ENCODE results near the gene CETN3.
"Not testable (repeated sequence)": the region's sequence is repeated elsewhere in the genome, so short reads cannot be mapped to it uniquely, and the experiment has no call there.

The CETN3 gene

GRCh38 chr5:90381213-90381929, 28.2 kb downstream of the CETN3 start:
- DNase-seq, result no peak

GRCh38 chr5:90379652-90380051, 29.9 kb downstream of the CETN3 start:
- no peak for DNase-seq

DNA sequence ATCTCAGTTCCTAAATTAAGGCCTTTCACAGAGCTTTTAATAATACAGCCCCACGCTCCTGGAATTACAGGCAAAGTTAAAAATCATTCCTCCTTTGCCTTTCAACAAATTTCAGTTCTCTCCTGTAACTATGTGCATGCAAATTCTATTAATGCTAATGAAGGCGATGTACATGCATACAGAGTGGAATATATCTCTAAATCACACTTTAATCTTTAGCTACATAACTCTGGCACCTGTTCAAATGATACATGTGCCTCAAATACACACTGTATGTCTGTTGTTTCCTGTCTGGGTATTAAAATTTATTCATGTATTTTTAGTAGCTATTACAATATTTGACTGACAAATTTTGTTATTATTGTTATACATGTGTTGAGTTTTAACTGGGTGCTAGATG, 30.8 kb downstream of the CETN3 start:
- DNase-seq, result no peak

DNA sequence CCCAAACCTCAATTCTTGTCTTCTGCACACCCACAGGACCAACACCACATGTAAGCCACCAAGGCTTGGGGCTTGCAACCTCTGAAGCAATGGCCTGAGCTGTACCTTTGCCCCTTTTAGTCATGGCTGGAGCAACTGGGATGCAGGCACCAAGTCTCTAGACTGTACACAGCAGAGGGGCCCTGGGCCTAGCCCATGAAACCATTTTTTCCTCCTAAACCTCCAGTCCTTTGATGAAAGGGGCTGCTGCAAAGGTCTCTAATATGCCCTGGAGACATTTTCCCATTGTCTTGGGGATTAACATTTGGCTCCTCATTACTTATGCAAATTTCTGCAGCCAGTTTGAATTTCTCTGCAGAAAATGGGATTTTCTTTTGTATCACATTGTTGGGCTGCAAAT, 38.3 kb downstream of the CETN3 start:
- not testable (repeated sequence) for DNase-seq

DNA sequence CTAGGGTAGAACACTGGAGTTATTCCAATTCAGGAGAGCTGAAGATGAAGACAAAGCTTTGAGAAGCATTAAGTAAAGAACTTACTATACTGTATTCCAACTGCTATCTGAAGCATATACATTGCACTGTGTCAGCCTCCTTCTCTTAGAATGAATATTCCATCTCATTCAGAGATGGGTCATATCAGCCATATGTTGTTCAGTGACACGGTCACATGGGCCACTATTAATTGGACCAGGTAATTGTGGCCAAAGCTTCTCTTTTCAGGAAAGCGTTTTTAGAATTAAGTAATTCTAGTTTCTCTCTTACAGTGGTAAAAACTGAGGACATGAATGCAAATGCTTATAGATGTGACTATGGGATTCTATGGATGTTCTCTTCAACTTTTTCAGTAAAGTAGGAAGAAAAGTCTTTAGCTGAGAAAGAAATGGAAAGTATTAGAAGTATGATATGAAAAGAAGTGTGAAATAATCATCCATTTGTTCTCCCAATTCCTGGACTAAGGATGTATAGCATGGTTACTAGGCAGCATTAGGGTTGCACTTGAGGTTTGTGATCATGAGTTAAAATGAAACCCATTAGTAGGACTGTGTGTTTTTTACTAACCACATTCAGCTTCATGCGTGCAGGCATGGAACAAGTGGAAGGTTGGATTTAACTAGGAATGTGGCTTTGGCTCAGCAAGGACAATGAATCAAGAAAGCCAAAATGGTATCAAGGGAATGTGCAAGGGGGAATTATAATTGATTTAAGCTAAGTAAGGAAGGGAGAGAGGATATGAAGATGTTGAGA, 40.9 kb downstream of the CETN3 start:
- DNase-seq, result no peak

DNA sequence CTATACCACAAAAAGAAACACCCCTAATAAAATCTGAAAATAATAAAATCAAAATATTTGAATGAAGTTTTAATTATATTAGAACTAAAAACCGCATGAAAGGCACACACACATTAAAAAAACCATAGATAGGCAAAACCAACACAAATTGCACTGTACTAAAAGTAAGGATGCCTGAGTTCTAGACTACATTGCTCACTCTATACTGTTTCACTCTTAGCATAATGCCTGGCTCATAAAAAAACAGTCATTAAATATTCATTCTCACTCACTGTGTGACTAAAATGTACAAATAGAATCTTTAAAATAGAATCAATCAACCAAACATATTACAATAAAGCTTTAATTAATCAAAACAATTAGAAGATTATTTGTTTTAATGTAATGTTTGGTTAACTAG, 41.7 kb downstream of the CETN3 start:
- DNase-seq, result no peak

- no peak for DNase-seq
These were observed 42.6 kb downstream of the CETN3 start for GRCh38 chr5:90366948-90367347.

DNA sequence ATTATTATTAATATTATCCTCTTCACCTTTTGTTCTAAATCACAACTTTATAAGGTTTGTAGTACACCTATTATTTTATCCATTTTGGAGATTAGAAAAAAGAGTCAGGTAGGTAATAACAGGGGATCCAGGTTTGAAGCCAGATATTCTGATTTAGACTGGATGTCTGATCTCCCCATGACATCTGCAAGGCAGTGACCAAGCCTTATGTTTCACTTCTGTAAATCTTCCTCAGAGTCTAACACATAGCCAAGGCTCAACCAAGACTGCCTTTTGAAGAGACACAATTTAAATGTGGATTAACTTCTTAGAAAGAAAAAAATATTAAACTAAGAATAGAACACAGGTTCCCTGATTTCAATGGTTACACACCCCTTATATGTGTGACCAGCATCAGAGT, 44.2 kb downstream of the CETN3 start:
- no peak for DNase-seq

- no peak for DNase-seq
These were observed 50.3 kb downstream of the CETN3 start for GRCh38 chr5:90359073-90359920.

DNA sequence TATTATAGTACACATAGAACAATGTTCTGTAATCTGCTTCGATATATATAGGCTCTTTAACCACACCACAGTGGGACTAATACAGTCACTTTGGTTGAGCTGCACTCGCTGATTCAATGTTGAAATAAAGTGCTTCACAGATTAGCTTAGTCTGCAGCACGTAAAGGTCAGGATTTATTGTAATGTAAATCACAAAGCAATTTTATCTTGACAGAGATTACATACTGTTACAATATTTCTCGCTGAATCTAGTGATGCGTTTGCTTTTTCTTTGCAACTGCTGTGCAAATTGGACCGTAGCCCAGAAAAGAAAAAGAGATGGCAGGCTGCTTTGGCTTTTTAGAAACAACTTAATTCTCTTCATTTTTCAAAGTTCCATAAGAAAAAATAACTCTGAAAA, 52.9 kb downstream of the CETN3 start:
- no peak for DNase-seq

GRCh38 chr5:90356176-90356575, 53.4 kb downstream of the CETN3 start:
- DNase-seq, result no peak

- no peak for DNase-seq
These were observed 53.9 kb downstream of the CETN3 start for GRCh38 chr5:90355635-90356034.

- DNase-seq, result no peak
These were observed 56.3 kb downstream of the CETN3 start for GRCh38 chr5:90353254-90353653.

DNA sequence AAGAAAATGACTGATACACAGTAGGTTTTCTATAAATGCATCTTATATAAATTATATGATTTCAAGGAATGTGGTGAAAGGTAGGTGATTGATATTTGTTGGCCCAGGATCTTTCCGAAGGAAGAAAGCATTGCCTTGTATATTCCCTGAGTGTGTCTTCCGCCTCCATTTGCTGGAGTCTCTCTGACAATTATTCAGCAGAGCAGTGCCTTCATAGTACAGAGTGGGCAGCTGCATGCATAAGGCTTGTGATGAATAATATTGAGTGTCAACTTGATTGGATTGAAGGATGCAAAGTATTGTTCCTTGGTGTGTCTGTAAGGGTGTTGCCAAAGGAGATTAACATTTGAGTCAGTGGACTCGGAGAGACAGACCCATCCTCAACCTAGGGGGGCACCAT, 58.5 kb downstream of the CETN3 start:
- DNase-seq, result no peak

- DNase-seq, result no peak
These were observed 62.1 kb downstream of the CETN3 start for GRCh38 chr5:90347462-90347861.

GRCh38 chr5:90345684-90346083, 63.9 kb downstream of the CETN3 start:
- DNase-seq, result no peak

DNA sequence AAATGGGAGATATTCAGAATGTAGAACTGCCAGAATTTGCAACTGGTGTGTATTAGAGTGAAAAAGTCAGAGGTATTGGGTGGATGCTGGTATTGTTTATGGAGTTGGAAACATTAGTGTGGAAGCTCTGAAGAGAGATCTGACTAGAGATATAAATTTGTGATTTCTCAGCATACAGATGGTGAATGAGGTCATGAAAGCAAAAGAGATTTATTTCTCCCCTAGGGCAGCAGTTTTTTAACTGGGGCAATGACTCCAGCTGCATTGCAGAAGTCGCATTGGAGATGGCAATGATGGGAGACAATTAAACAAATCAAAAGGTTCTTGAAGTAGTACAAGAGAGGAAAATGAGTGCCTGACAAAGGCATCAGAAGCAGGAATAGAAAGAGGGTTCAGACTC, 64.9 kb downstream of the CETN3 start:
- DNase-seq, result no peak

GRCh38 chr5:90343731-90344130, 65.8 kb downstream of the CETN3 start:
- not testable (repeated sequence) for DNase-seq

DNA sequence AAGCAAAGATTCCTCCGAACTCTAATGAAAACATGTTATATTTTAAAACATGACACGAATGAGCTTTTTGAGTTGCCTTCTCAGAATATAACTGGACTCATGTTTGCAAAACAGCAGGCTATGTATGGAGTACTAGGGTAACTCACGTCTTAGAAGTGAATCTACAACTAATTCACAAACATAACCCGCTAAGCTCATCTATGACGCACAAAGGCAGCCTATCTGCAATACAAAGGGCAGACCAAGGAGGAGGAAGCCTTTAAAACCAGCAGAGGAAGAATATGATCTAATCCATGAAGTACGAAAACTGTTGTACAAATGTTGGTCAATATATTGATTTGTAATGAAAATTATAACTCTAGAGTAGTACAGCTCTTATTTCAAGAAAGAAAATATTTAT, 67.0 kb downstream of the CETN3 start:
- DNase-seq, result no peak
